Upper lobe of right lung (tissue), 1 donor: ENCODE measurements around the gene MX1. TPM values are rescaled to one million over a fixed set of nuclear protein-coding genes. Genes with fewer than 3 reads are reported as not detected.
A peak's percentile ranks its signal among the peaks of the same experiment; 100 is the strongest.

Source experiments
- ATAC-seq: fragments of 200-7000 bp; cut with Tn5 transposase; one replicate; pipeline ENCODE4 v1.9.1; 2020; ENCODE audit warnings: mild to moderate bottlenecking, moderate library complexity
- DNase-seq: peaks from one replicate; pipeline ENCODE4 v3.0.0-alpha.2; 2020
- H3K27ac ChIP-seq: fragments of 200-600 bp; one replicate; pipeline ENCODE4 v1.8.0; 2022
- H3K27me3 ChIP-seq: fragments of 200-600 bp; one replicate; pipeline ENCODE4 v1.8.0; 2022; ENCODE audit warnings: mild to moderate bottlenecking
- H3K36me3 ChIP-seq: fragments of 200-600 bp; one replicate; pipeline ENCODE4 v1.8.0; 2022
- H3K4me1 ChIP-seq: fragments of 200-600 bp; one replicate; pipeline ENCODE4 v1.8.0; 2022
- H3K4me3 ChIP-seq: fragments of 200-600 bp; one replicate; pipeline ENCODE4 v1.8.0; 2022; ENCODE audit warnings: mild to moderate bottlenecking
- H3K9me3 ChIP-seq: fragments of 200-600 bp; one replicate; pipeline ENCODE4 v1.8.0; 2022
- CTCF ChIP-seq: fragments of 200-600 bp; IDR thresholded peaks from one replicate; pipeline ENCODE4 v1.8.0; 2022; ENCODE audit warnings: antibody characterized with exemption
- intact Hi-C: fragments of 100-400 bp; cut with DNase I; formaldehyde crosslinking; loops from one replicate; pipeline ENCODE4 v1.11.0; 2022
- total RNA-seq: library from RNA; stranded (reverse); fragmentation: NEBNext Ultra II Directional; extraction: Animal tissue kit (Norgen Biotek cat#: 25700); gene quantifications from one replicate; pipeline ENCODE4 v1.2.1, GENCODE V29; 2021
- donor health status: DM: no; HTN: yes; CAD: no; lungs with severe emphysema.

Gene MX1
- total RNA-seq, 1 donor from 2014 or later: 142 TPM

GRCh38 chr21:41507521-41508414, 81.7 kb downstream of the MX1 start, which contains the start of gene TMPRSS2:
TSS of gene TMPRSS2 (minus strand) at chr21:41508158. CDS start at chr21:41498133, 10,025 bp downstream.
- TF ChIP-seq CTCF: no peak
- H3K36me3 ChIP-seq: no peaks in the 10 kb centered on the region
- H3K27me3 ChIP-seq: peaks cover 49% of the 10 kb centered on the region
- H3K4me3 ChIP-seq: peak within 1 kb of the TSS; percentile 52
- no peaks in the 10 kb centered on the region for H3K9me3 ChIP-seq
- peaks cover 6% of the 10 kb centered on the region for H3K4me1 ChIP-seq
- DNase-seq (peak; percentile 93), ATAC-seq (peak; percentile 91)
- intact Hi-C loops: no loop called here
- H3K27ac ChIP-seq: peak within 1 kb of the TSS; percentile 80

DNA sequence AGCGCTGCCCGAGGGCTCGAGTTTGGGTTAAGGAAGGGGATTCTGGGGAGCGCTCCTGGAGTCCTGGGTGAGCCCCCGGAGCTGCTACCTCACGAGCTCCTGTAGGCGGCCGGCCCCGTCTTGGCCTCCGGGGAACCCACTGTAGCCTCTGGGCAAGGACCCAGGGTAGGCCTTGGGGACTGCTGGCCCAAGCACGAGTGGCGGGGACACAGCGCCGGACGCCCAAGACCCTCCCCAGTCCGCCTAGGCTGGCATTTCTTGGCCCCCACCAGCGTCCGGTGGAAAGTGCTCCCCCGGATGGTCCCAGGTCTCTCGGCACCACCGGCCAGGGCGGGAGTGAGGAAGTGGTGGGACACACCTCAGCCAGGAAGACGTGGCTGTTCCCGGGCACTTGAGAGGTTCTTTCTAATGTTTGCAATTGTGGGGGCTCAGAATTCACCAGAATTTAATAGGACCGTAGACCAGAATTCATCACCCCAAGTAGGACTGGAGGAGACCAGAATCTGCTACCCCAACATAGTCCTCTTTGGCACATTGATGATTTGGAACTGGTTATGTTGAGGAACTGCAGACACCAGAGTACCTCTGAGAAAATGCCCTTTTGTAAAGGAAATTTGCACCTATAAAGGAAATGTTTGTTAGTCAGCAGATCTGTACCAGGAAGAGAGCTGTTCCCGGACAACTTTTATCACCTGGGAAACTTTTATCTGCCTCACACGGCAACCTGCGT, 82.5 kb downstream of the MX1 start:
- peaks cover 49% of the 10 kb centered on the region for H3K27me3 ChIP-seq
- H3K4me3 ChIP-seq: peak overlapping the region; percentile 52
- ATAC-seq (peak; percentile 43), DNase-seq (no peak)
- H3K27ac ChIP-seq: peak overlapping the region; percentile 78
- H3K9me3 ChIP-seq: no peaks in the 10 kb centered on the region
- no peak for TF ChIP-seq CTCF
- H3K4me1 ChIP-seq: peaks cover 6% of the 10 kb centered on the region
- intact Hi-C loops: no loop called here
- H3K36me3 ChIP-seq: no peaks in the 10 kb centered on the region

Other genes with a start within 250 kb of the MX1 start
- 5.2 TPM for gene FAM3B, start 109.4 kb upstream of the MX1 start, total RNA-seq
- 23.0 TPM for gene MX2, start 64.2 kb upstream of the MX1 start, total RNA-seq
- 83.6 TPM for gene TMPRSS2, start 81.9 kb downstream of the MX1 start, total RNA-seq